IMR-90 (cell line): ENCODE results near the gene METTL1. TPM values are rescaled to one million over a fixed set of nuclear protein-coding genes. Genes with fewer than 3 reads are reported as not detected.

ENCODE experiments used
- ATAC-seq: fragments of 200-7000 bp; cut with Tn5 transposase; 2 replicates; pipeline ENCODE4 v1.9.1; 2020; ENCODE audit warnings: low read depth, mild to moderate bottlenecking, moderate library complexity
- BruUV-seq: library from RNA; stranded (reverse); fragments of 400-500 nt; replicated peaks from 2 replicates; lab custom pipeline; 2021; lab: Mats Ljungman, UMichigan
- CTCF ChIA-PET: fragments of 300-600 bp; formaldehyde crosslinking; extraction: SDS; loops from one replicate; lab custom pipeline; 2021; ENCODE audit warnings: antibody characterized with exemption; lab: Yijun Ruan, JAX
- POLR2A ChIA-PET: fragments of 300-600 bp; sonication (Branson Sonifier 250); formaldehyde crosslinking; loops from one replicate; lab custom pipeline; 2022; ENCODE audit warnings: antibody characterized with exemption; ENCODE audit not compliant: unreplicated experiment; lab: Charles Lee
- DNase-seq: peaks from one replicate; pipeline ENCODE4 v3.0.0; 2013
- H2AFZ ChIP-seq: replicated peaks from 2 replicates; pipeline ENCODE3; 2013; ENCODE audit warnings: low read length, mild to moderate bottlenecking; ENCODE audit not compliant: poor library complexity
- H2AK5ac ChIP-seq: 2 replicates; pipeline ENCODE4 v1.6.1; 2013; ENCODE audit warnings: low read depth, low read length, inconsistent platforms
- H2AK9ac ChIP-seq: replicated peaks from 2 replicates; pipeline ENCODE3; 2013; ENCODE audit warnings: mild to moderate bottlenecking, low read depth, low read length, moderate library complexity; ENCODE audit not compliant: poor library complexity
- H2BK120ac ChIP-seq: 2 replicates; pipeline ENCODE4 v1.6.1; 2013; ENCODE audit warnings: low read depth, low read length, inconsistent platforms
- H2BK15ac ChIP-seq: 3 replicates; pipeline ENCODE4 v1.6.1; 2013; ENCODE audit warnings: low read depth, low read length, inconsistent platforms
- H2BK20ac ChIP-seq: 2 replicates; pipeline ENCODE4 v1.6.1; 2013; ENCODE audit warnings: low read depth, mild to moderate bottlenecking, inconsistent platforms, low read length, moderate library complexity
- H2BK5ac ChIP-seq: 2 replicates; pipeline ENCODE4 v1.6.1; 2013; ENCODE audit warnings: mild to moderate bottlenecking, low read depth, low read length, inconsistent platforms; ENCODE audit not compliant: poor library complexity, severe bottlenecking
- H3K14ac ChIP-seq: replicated peaks from 2 replicates; pipeline ENCODE4 v1.6.1; 2013; ENCODE audit warnings: low read depth, low read length, inconsistent platforms
- H3K18ac ChIP-seq: 2 replicates; pipeline ENCODE4 v1.6.1; 2013; ENCODE audit warnings: low read depth, low read length, control low read depth
- H3K23ac ChIP-seq: 2 replicates; pipeline ENCODE4 v1.6.1; 2013; ENCODE audit warnings: low read depth, low read length, inconsistent platforms
- H3K27ac ChIP-seq: 2 replicates; pipeline ENCODE4 v1.5.1; 2013; ENCODE audit warnings: mild to moderate bottlenecking, control low read depth, low read length; ENCODE audit not compliant: insufficient read depth
- H3K27me3 ChIP-seq: 2 replicates; pipeline ENCODE4 v1.6.1; 2013; ENCODE audit warnings: low read length; ENCODE audit not compliant: control insufficient read depth, insufficient read depth
- H3K36me3 ChIP-seq: 2 replicates; pipeline ENCODE4 v1.6.1; 2013; ENCODE audit warnings: low read length, mixed read lengths; ENCODE audit not compliant: control insufficient read depth, insufficient read depth
- H3K4ac ChIP-seq: 2 replicates; pipeline ENCODE4 v1.6.1; 2013; ENCODE audit warnings: low read depth, low read length, inconsistent platforms
- H3K4me1 ChIP-seq: 2 replicates; pipeline ENCODE4 v1.6.1; 2013; ENCODE audit warnings: low read length, mixed read lengths; ENCODE audit not compliant: control insufficient read depth, insufficient read depth
- H3K4me2 ChIP-seq: 2 replicates; pipeline ENCODE4 v1.6.1; 2013; ENCODE audit warnings: low read depth, mild to moderate bottlenecking, control low read depth, low read length, moderate library complexity
- H3K4me3 ChIP-seq: 2 replicates; pipeline ENCODE4 v1.5.1; 2013; ENCODE audit warnings: low read depth, mild to moderate bottlenecking, control low read depth, low read length, moderate library complexity; ENCODE audit not compliant: insufficient read depth
- H3K56ac ChIP-seq: 2 replicates; pipeline ENCODE4 v1.6.1; 2013; ENCODE audit warnings: low read length, inconsistent platforms; ENCODE audit not compliant: insufficient read depth; ENCODE audit errors: extremely low read depth
- H3K79me1 ChIP-seq, 2 experiments: 2 replicates each; pipeline ENCODE4 v1.6.1; 2013; ENCODE audit warnings: low read length in 2 of 2, inconsistent platforms in 1 of 2, low read depth in 1 of 2
- H3K9ac ChIP-seq: 2 replicates; pipeline ENCODE4 v1.6.1; 2013; ENCODE audit warnings: low read depth, low read length, control low read depth
- H3K9me1 ChIP-seq: 2 replicates; pipeline ENCODE4 v1.6.1; 2013; ENCODE audit warnings: low read length, inconsistent platforms; ENCODE audit not compliant: insufficient read depth
- H3K9me3 ChIP-seq: 2 replicates; pipeline ENCODE4 v1.6.1; 2013; ENCODE audit warnings: low read length; ENCODE audit not compliant: control insufficient read depth, insufficient read depth
- H4K20me1 ChIP-seq: 2 replicates; pipeline ENCODE4 v1.6.1; 2013; ENCODE audit warnings: low read length, inconsistent platforms; ENCODE audit not compliant: insufficient read depth
- H4K5ac ChIP-seq: 2 replicates; pipeline ENCODE4 v1.6.1; 2013; ENCODE audit warnings: mild to moderate bottlenecking, low read depth, low read length, control low read depth
- H4K8ac ChIP-seq, 2 experiments: 2 replicates each; pipeline ENCODE4 v1.6.1; 2013; ENCODE audit warnings: low read depth in 2 of 2, low read length in 2 of 2, control low read depth in 1 of 2, inconsistent platforms in 1 of 2
- H4K91ac ChIP-seq: 2 replicates; pipeline ENCODE4 v1.6.1; 2013; ENCODE audit warnings: low read depth, low read length, inconsistent platforms; ENCODE audit not compliant: insufficient read depth
- CEBPB ChIP-seq: IDR thresholded peaks from 2 replicates; pipeline ENCODE4 v1.6.1; 2012; ENCODE audit warnings: low read depth, low read length, improper control_type of control experiment
- CTCF ChIP-seq: conservative IDR thresholded peaks from 2 replicates; pipeline ENCODE4 v1.5.1; 2012; ENCODE audit warnings: mild to moderate bottlenecking, low read depth, low read length, improper control_type of control experiment
- ELK1 ChIP-seq: fragments of 150-350 bp; IDR thresholded peaks from 2 replicates; pipeline ENCODE4 v1.6.1; 2016; ENCODE audit warnings: low read depth, mild to moderate bottlenecking, low read length, moderate library complexity, borderline replicate concordance
- MAZ ChIP-seq: IDR thresholded peaks from 2 replicates; pipeline ENCODE4 v1.6.1; 2012; ENCODE audit warnings: low read depth, mild to moderate bottlenecking, low read length, improper control_type of control experiment, moderate library complexity, borderline replicate concordance
- POLR2A ChIP-seq: IDR thresholded peaks from 2 replicates; pipeline ENCODE4 v1.6.1; 2012; ENCODE audit warnings: mild to moderate bottlenecking, low read depth, low read length
- WGBS, 2 experiments: methylation state at CpG; one replicate each; pipeline versions ENCODE4 v1.1.5 to v1.1.7; 2013; ENCODE audit warnings: missing lambda C conversion rate in 2 of 2; ENCODE audit not compliant: insufficient read length in 1 of 2; ENCODE audit errors: extremely low coverage in 2 of 2; 5-methylcytosine and 5-hydroxymethylcytosine counted together
- dilution Hi-C: fragments of 300-500 bp; cut with HindIII; formaldehyde crosslinking; loops from one replicate; pipeline ENCODE4 v1.14.3; 2018; ENCODE audit warnings: low sequenced_read_pairs; ENCODE audit not compliant: unreplicated experiment
- in situ Hi-C: fragments of 300-500 bp; cut with MboI; formaldehyde crosslinking; loops from 3 replicates; pipeline ENCODE4 v1.14.3; 2019; ENCODE audit warnings: low sequenced_read_pairs, inconsistent platforms, mixed read lengths
- intact Hi-C: fragments of 100-400 bp; cut with micrococcal nuclease; formaldehyde crosslinking; loops from 2 replicates; pipeline ENCODE4 v1.10.0; 2022
- polyA plus RNA-seq, 3 experiments: library from polyadenylated mRNA; depleted of rRNA; stranded (reverse); fragments of >200 nt; gene quantifications; 2 replicates each; pipeline ENCODE4 v1.2.3, GENCODE V29; 2012; ENCODE audit warnings: low replicate concordance in 1 of 3
- total RNA-seq: library from RNA; depleted of rRNA; stranded (reverse); fragments of >200 nt; gene quantifications from 2 replicates; pipeline ENCODE4 v1.2.3, GENCODE V29; 2012

Gene METTL1
- total and polyA plus RNA-seq, 2 of the 4 experiments (the other 2 are of a cell fraction) = 12.4 to 27.5 TPM

- H3K4ac ChIP-seq = no peak overlapping the region
- no peak for DNase-seq
- no peak overlapping the region for H2BK20ac ChIP-seq
- no peaks in the 10 kb centered on the region for H4K20me1 ChIP-seq
- no peak overlapping the region for H3K9ac ChIP-seq
- no peak overlapping the region for H2BK15ac ChIP-seq
- no peak overlapping the region for H3K4me2 ChIP-seq
- in situ Hi-C loops = no loop called here
- no peak overlapping the region for H3K27ac ChIP-seq
- H2BK120ac ChIP-seq = no peak overlapping the region
- no peak overlapping the region for H3K18ac ChIP-seq
- no TSS peak for BruUV-seq
- H3K56ac ChIP-seq = no peak overlapping the region
- H2AK5ac ChIP-seq = no peak overlapping the region
- H3K4me3 ChIP-seq = no peak overlapping the region
- peaks cover 11% of the 10 kb centered on the region; the same call in 1 of the 2 replicates for H3K4me1 ChIP-seq
- no peak overlapping the region for H4K5ac ChIP-seq
- POLR2A ChIA-PET = no interaction called here
- H2AK9ac ChIP-seq = no peak overlapping the region
- WGBS, 2 experiments = no CpG with 5 or more reads among the region's 3 CpGs
- CTCF ChIA-PET = interaction anchor here (2.0 kb wide), 1 partner anchor 15 kb away, joined by 6 read pairs; the partner anchor contains the start of gene TSFM
- dilution Hi-C loops = no loop called here
- peaks cover 9% of the 10 kb centered on the region for H3K9me1 ChIP-seq
- TF ChIP-seq MAZ = no peak
- TF ChIP-seq CTCF = no peak
- TF ChIP-seq ELK1 = no peak
- no peak for TF ChIP-seq POLR2A
- TF ChIP-seq CEBPB = no peak
- H3K9me3 ChIP-seq = peaks cover 2% of the 10 kb centered on the region; the same call in 1 of the 2 replicates
- H4K91ac ChIP-seq = no peak overlapping the region
- no peak overlapping the region for H3K23ac ChIP-seq
- no peak for ATAC-seq
- peaks cover 1% of the 10 kb centered on the region; the same call in 1 of the 2 replicates for H3K36me3 ChIP-seq
- no peak overlapping the region for H3K14ac ChIP-seq
- no peak overlapping the region for H2BK5ac ChIP-seq
- H3K27me3 ChIP-seq = peaks cover 40% of the 10 kb centered on the region
- H4K8ac ChIP-seq = no peak overlapping the region
- H3K79me1 ChIP-seq = peaks cover 12 to 18% of the 10 kb centered on the region in 2 experiments; a peak in 3 of 4 replicates
- no peak overlapping the region for H2AFZ ChIP-seq
- intact Hi-C loops = no loop called here
Measured at GRCh38 chr12:57767876-57768275, 4.0 kb downstream of the METTL1 start.
